ENCODE results near the gene OMP.

The OMP gene

GRCh38 chr11:77130763-77131513 lies 28.3 kb downstream of the OMP start:
- no peak for DNase-seq (ENCODE audit: low read depth)
- H3K4me3 ChIP-seq (ENCODE audit: low read length), result no peak overlapping the region
- no peak for TF ChIP-seq CTCF (IDR thresholded peaks at IDR 0.05; ENCODE audit: insufficient read depth, low read depth, low read length, missing control alignments)

GRCh38 chr11:77131560-77131959 lies 28.9 kb downstream of the OMP start:
- DNase-seq (ENCODE audit: low read depth), result no peak
- H3K4me3 ChIP-seq (ENCODE audit: low read length), result no peak overlapping the region
- TF ChIP-seq CTCF (IDR thresholded peaks at IDR 0.05; ENCODE audit: insufficient read depth, low read depth, low read length, missing control alignments), result no peak

GRCh38 chr11:77135069-77135468 lies 32.4 kb downstream of the OMP start:
- DNase-seq (ENCODE audit: low read depth), result no peak
- no peak for TF ChIP-seq CTCF (IDR thresholded peaks at IDR 0.05; ENCODE audit: insufficient read depth, low read depth, low read length, missing control alignments)
- no peak overlapping the region for H3K4me3 ChIP-seq (ENCODE audit: low read length)

GRCh38 chr11:77136074-77136473 lies 33.4 kb downstream of the OMP start:
- TF ChIP-seq CTCF (IDR thresholded peaks at IDR 0.05; ENCODE audit: insufficient read depth, low read depth, low read length, missing control alignments), result no peak
- DNase-seq (ENCODE audit: low read depth), result peak; percentile 74
- H3K4me3 ChIP-seq (ENCODE audit: low read length), result no peak overlapping the region

GRCh38 chr11:77136784-77137420 lies 34.3 kb downstream of the OMP start:
- TF ChIP-seq CTCF (IDR thresholded peaks at IDR 0.05; ENCODE audit: insufficient read depth, low read depth, low read length, missing control alignments), result no peak
- DNase-seq (ENCODE audit: low read depth), result no peak
- no peak overlapping the region for H3K4me3 ChIP-seq (ENCODE audit: low read length)

- H3K4me3 ChIP-seq (ENCODE audit: low read length), result no peak overlapping the region
- no peak for TF ChIP-seq CTCF (IDR thresholded peaks at IDR 0.05; ENCODE audit: insufficient read depth, low read depth, low read length, missing control alignments)
- no peak for DNase-seq (ENCODE audit: low read depth)
Observed at GRCh38 chr11:77137421-77137820, 34.8 kb downstream of the OMP start.
